ENCODE measurements around the gene TAF6L. TPM values are rescaled to one million over a fixed set of nuclear protein-coding genes. Genes with fewer than 3 reads are reported as not detected.
A peak's percentile ranks its signal among the peaks of the same experiment; 100 is the strongest.
"Not testable (repeated sequence)": the region's sequence is repeated elsewhere in the genome, so short reads cannot be mapped to it uniquely, and the experiment has no call there.

TAF6L gene
- total RNA-seq, 1 donor, result 16.8 TPM

GRCh38 chr11:62752177-62752785 lies 18.9 kb upstream of the TAF6L start:
- TF ChIP-seq, protein P1, sequence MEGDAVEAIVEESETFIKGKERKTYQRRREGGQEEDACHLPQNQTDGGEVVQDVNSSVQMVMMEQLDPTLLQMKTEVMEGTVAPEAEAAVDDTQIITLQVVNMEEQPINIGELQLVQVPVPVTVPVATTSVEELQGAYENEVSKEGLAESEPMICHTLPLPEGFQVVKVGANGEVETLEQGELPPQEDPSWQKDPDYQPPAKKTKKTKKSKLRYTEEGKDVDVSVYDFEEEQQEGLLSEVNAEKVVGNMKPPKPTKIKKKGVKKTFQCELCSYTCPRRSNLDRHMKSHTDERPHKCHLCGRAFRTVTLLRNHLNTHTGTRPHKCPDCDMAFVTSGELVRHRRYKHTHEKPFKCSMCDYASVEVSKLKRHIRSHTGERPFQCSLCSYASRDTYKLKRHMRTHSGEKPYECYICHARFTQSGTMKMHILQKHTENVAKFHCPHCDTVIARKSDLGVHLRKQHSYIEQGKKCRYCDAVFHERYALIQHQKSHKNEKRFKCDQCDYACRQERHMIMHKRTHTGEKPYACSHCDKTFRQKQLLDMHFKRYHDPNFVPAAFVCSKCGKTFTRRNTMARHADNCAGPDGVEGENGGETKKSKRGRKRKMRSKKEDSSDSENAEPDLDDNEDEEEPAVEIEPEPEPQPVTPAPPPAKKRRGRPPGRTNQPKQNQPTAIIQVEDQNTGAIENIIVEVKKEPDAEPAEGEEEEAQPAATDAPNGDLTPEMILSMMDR (IDR thresholded peaks at IDR 0.05; ENCODE audit: insufficient read depth, low read depth, low read length), result no peak
- H3K4me3 ChIP-seq (ENCODE audit: low read depth, low read length), result no peak overlapping the region
- no peak for DNase-seq (ENCODE audit: low read depth)

- TF ChIP-seq, protein P1 (IDR thresholded peaks at IDR 0.05; ENCODE audit: insufficient read depth, low read depth, low read length), result no peak
- DNase-seq (ENCODE audit: low read depth), result no peak
- H3K4me3 ChIP-seq (ENCODE audit: low read depth, low read length), result peak overlapping the region; percentile 97
Observed at GRCh38 chr11:62752994-62753735, 18.0 kb upstream of the TAF6L start.

DNA sequence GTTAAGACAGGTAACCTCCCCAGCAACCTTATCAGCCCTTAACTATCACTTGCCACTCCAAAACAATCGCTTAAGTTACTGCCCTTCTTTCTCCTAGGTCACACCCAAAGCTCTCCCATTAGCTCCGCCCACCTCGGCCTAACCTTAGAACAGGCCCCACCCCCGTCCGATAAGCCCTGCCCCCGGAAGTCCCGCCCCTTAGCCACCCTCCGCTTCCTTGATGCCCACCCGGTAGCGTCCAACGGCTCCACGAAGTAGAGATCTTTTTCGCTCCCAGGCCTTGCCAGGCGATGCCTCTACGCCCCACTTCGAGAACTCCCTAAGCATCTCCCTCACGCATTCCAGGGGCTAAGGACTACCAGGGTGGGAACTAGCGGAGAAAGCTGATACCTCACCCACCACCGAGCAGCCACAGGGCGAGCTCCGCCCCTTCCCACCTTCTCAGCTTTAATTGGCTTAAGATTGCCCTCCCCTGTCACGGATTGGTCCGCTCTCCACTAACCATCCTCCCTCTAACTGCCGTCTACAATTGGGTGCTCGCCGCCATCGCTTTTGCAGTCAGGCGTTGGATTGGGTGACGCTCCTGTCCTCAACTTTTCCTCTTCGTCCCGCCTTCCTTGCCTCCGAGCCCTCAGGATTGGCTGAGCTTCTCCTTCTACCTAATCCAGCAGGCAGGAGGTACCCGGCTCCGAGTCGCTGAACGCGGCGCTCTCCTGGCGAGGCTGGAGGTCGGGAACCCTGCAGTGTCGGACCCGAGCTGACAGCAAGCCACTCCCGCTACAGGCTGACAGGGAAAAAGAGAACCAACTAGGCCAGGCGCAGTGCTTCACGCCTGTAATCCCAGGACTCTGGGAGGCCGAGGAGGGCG lies 17.2 kb upstream of the TAF6L start, which contains the start of gene ZBTB3:
ZBTB3 (minus strand) TSS at position 425 of the 868 bp plus-strand sequence. CDS start 496 bp downstream, outside the sequence.
- DNase-seq (ENCODE audit: low read depth), result peak; percentile 99
- H3K4me3 ChIP-seq (ENCODE audit: low read depth, low read length), result peak within 1 kb of the TSS; percentile 97
- TF ChIP-seq, protein P1 (IDR thresholded peaks at IDR 0.05; ENCODE audit: insufficient read depth, low read depth, low read length), result no peak

- DNase-seq (ENCODE audit: low read depth), result no peak
- no peak overlapping the region for H3K4me3 ChIP-seq (ENCODE audit: low read depth, low read length)
- TF ChIP-seq, protein P1 (IDR thresholded peaks at IDR 0.05; ENCODE audit: insufficient read depth, low read depth, low read length), result no peak
Observed at GRCh38 chr11:62755086-62755615, 16.0 kb upstream of the TAF6L start.

DNA sequence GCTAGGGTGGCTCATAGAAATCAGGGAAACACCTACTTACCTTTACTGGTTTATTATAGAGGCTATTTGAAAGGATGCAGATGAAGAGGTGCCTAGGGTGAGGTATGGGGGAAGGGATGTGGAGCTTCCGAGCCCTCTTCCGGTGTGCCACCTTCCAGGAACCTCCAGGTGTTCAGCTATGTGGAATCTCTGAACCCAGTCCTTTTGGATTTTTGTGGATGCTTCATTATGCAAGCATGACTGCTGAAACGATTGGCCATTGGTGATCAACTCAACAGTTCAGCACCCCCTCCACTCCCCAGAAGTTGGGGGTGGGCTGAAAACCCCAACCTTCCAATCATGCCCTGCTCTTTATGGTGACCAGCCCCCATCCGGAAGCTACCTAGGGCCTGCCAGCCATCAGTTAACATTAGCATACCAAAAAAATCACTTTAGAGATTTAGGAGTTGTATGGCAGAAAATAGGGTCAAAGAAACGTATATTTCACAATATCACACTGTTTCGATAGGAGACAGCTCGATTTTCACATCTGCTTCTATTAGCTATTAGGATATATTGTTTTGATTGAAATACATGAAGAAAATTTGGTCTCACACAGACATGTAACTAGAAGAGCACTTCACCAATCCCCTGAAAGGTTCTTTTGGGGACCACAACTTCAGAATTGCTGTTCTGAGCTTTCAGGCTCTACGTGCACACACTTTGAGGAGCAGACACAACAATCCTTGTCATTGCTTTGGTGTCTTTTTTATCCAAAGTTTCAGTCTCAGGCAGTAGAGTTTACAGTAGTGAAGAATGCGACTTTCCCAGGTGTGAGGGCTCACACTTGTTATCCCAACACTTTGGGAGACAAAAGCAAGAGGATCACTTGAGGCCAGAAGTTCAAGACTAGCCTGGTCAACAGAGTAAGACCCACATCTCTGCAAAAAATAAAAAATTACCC lies 13.1 kb upstream of the TAF6L start:
- DNase-seq (ENCODE audit: low read depth), result no peak
- no peak overlapping the region for H3K4me3 ChIP-seq (ENCODE audit: low read depth, low read length)
- TF ChIP-seq, protein P1 (IDR thresholded peaks at IDR 0.05; ENCODE audit: insufficient read depth, low read depth, low read length), result no peak

DNA sequence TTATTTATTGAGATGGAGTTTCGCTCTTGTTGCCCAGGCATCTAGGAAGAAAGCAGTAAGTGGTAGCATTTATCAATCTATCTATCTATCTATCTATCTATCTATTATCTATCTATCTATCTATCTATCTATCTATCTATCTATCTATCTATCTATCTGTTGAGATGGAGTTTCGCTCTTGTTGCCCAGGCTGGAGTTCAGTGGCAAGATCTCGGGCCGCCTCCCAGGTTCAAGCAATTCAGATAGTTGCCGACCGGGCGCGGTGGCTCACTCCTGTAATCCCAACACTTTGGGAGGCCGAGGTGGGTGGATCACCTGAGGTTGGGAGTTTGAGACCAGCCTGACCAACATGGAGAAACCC lies 10.3 kb upstream of the TAF6L start:
- H3K4me3 ChIP-seq (ENCODE audit: low read depth, low read length), result peak overlapping the region; percentile 3
- DNase-seq (ENCODE audit: low read depth), result not testable (repeated sequence)
